Inferior parietal cortex (tissue), 1 donor: ENCODE results near the gene LARGE1.

Source experiments
- DNase-seq: peaks from one replicate; pipeline ENCODE4 v3.0.0-alpha.2; 2016; ENCODE audit errors: extremely low spot score

Gene LARGE1

GRCh38 chr22:33819743-33820142, 100.5 kb downstream of the LARGE1 start:
- DNase-seq = no peak

DNA sequence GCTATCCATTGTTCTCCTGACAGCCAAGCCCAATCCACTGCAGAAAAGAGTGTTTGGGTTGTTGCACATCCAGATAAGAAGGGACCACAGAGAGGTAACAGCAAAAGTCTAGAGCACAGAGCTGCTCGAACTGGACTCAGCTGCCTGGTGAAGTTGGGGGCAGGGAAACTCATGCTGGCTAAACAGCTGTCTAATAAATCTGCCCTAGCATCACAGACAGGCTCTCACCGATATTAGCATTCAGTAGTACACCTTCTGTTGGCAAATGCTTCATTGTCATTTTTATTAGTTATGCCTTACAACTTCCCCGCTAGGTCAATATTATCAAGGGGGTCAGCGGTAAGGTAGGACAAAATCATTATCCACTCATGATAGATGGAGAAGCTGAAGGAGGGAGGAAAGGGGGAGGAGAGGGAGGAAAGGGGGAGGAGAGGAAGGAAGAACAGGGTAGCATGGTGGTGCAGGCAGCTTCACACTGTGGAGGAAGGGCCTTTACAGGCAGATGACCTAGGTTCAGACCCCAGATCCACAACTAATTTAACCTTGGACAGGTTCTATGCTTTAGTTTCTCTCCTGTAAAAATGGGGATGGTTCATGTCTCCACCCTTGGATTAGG, 102.7 kb downstream of the LARGE1 start:
- DNase-seq = no peak

DNA sequence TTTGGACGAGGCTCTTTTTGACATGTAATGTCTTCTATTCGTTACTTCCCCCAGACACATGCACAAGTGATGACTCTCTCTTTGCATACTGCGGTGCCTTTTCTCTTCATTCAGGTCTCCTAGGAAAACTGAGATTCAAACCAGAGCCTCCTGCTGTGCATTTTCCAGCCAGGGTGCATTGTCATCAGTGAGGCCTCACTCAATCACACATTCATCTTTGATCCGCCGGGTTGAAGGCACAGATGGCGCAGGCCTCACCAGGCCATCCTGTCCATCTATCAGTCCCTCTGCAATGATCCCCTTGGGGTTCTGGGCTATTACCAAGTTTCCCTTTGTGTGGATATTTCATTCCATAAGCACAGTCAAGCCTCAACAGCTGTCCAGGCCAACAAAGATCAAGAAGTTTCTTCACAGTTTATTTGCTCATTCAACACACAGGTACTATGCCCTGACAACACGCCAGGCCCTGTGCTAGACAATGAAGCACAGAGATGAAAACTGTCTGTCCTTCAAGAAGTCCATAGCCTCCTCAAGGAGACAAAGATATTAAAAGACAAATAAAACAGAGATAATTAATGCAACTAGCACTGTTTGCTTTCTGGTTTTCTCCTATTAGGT, 107.8 kb downstream of the LARGE1 start:
- DNase-seq = no peak

- DNase-seq = no peak
Observed at GRCh38 chr22:33811686-33812085, 108.6 kb downstream of the LARGE1 start.

DNA sequence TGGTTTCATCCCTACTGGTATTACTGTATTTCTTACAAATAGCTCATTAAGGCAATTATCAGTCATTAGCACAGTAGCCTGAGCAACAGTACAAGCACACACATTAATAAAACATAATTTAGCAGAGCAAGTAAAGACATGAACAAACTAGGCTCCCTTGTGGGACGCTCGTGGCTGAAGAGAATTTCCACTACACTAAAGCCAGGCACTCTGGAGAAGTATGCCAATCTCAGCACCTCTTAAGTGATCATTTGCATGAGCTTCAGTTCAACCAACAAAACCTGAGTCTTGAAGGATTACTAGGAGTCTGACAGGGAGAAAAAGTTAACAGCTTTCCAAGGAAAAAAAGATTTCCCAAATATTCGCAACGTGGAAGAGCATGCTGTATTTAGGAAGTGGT, 109.1 kb downstream of the LARGE1 start:
- DNase-seq = no peak

GRCh38 chr22:33807470-33807869, 112.8 kb downstream of the LARGE1 start:
- DNase-seq = no peak

DNA sequence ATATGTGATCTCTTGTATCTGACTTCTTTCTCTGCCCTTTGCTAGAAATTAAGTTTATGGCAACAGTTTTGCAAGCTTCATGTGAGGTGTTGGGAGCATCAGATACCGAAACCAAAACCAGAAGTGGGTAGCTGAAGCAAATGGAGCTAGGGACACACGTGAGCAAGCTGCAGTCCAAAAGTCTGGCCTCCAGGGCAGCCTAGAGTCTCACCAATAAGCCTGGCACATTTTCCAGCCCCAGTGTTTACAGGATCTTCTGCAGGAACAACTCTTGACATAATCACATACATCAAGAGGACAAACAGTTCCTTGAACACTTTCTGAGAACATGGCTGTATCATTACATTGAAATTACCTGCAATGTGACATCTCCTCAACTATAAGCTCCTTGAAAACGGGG, 114.1 kb downstream of the LARGE1 start:
- DNase-seq = no peak

- DNase-seq = no peak
Observed at GRCh38 chr22:33803371-33804282, 116.6 kb downstream of the LARGE1 start.

DNA sequence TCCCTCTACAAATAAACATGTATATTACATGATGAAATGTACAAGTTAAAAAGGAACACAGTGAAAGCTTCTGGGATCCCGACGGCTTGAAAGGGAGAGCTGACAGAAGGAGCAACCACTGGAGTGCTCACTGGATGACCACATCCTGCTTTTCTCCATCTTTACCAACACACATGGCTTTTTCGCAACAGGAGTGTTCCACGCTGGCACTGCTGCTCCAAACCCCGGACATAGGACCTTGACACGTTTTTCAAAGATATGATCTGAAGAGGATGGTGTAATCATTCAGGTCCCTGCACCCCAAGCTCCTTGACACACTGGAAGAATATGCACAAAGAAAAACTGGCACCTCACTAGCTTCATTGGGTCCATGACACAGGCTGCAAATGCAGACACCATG, 121.9 kb downstream of the LARGE1 start:
- no peak for DNase-seq

- no peak for DNase-seq
Observed at GRCh38 chr22:33796494-33796893, 123.8 kb downstream of the LARGE1 start.

DNA sequence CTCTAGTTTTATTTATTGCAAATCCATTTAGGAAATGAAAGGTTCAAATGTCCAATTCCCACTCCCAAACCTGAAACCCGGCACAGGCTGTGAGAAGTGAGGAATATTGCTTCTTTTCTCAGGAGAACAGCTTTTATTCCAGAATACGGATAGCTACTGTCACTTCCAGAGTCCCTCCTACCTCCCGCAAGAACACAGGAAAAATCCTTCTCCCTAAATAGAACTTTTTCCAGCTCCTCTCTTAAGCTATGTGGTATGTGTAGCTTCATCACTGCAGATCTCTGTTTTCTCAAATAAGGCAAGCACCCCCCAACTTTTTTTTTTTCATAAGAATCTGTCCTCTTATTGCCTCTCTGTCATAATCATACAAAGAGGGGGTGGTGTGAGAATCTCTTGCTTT, 126.8 kb downstream of the LARGE1 start:
- DNase-seq = peak; percentile 38

DNA sequence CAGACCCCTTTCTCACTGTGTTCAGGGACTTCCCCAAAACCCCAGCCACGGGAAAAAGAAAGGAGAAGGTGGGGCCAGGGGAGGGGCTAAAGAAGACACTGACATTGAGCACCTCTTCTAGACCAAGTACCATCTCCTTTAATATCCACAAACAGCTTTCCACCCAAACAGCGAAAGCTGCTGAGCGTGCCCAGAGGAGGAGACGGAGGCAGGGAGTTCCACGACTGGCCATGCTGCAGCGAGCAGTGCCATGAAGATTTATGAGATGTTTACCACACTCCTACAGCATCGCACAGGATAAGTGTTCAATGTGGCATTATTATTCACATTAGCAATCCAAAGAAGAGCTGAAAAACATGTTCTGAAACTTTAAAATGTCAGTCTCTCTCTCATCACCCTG, 127.4 kb downstream of the LARGE1 start:
- DNase-seq = no peak

- DNase-seq = no peak
Observed at GRCh38 chr22:33789690-33790253, 130.5 kb downstream of the LARGE1 start.

GRCh38 chr22:33788927-33789326, 131.3 kb downstream of the LARGE1 start:
- no peak for DNase-seq

- DNase-seq = no peak
Observed at GRCh38 chr22:33787645-33788456, 132.4 kb downstream of the LARGE1 start.

DNA sequence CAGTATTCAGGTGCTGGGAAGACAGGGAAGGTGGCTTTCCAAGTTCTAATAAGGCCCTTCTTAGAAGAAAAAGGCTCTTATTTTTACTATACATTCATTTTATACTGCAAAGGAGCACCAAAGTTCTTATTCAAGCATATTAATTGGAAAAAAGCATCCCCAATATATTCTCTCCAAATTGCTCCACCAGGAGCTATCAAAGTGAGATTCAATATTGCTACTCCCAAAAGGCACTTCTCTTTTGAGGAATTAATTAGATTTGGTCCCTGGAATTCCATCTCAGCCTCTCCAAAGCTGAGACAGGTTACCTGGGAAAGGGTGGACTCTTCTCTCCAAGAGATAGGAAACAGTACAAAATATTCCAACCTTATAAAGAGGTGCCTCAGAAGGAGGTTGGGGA, 134.1 kb downstream of the LARGE1 start:
- no peak for DNase-seq

GRCh38 chr22:33785283-33785968, 134.8 kb downstream of the LARGE1 start:
- no peak for DNase-seq

DNA sequence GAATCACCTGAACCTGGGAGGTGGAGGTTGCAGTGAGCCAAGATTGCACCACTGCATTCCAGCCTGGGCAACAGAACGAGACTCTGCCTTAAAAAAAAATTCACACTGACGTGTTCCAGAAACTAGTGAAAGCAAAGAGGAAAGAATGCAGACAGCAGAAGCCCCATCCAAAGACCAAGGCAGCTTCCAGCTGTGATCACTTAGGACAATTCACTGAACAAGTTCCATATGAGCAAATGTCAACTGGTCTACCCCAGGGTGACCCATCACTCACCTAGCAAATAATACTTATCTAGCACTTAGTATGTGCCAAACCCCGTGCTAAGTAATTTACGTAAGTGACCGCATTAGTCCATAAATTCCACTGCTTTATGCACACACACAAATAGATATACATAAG, 138.9 kb downstream of the LARGE1 start:
- no peak for DNase-seq

- DNase-seq = no peak
Observed at GRCh38 chr22:33780531-33781136, 139.6 kb downstream of the LARGE1 start.

DNA sequence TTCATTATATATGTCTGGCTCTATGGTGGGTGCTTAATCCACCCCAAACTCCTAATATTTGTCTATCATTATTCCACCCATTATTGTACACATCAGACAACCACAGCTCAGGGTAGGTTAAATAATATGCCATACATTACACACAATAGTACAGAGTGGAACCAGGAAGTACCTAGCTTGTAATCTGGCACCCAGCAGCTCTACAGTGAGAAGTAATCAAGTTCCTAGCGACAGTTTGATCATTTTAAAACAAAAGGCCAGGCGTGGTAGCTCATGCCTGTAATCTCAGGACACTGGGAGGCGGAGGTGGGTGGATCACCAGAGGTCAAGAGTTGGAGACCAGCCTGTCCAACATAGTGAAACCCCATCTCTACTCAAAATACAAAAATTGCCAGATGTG, 141.0 kb downstream of the LARGE1 start:
- DNase-seq = no peak

DNA sequence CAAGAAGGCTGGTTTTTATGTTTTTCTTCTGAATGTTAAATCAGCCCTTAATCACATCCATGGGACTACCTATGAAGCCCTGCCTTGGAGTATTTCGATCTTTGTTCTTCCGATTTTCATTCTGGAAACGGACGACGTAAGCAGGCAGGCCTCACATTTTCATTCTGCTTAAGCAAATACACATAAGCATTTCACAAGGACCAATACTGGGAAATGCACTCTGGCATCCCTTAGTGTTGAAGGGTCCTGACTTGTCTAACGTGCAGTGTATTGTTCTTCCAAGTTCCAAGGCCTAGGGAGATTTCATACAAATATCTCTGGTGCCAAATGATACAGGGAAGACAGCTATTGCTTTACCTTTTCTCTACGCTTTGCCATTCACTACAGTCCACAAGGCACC, 143.8 kb downstream of the LARGE1 start:
- DNase-seq = no peak
